PC-3 (cell line): ENCODE data around the gene LRP2BP. TPM values are rescaled to one million over a fixed set of nuclear protein-coding genes. Genes with fewer than 3 reads are reported as not detected.

Source experiments
- ATAC-seq: fragments of 200-7000 bp; cut with Tn5 transposase; 2 replicates; pipeline ENCODE4 v1.9.1; 2020; ENCODE audit warnings: mild to moderate bottlenecking, moderate library complexity
- BruUV-seq: library from RNA; stranded (reverse); fragments of 400-500 nt; replicated peaks from 2 replicates; lab custom pipeline; 2021; lab: Mats Ljungman, UMichigan
- CTCF ChIA-PET: fragments of 300-600 bp; sonication (Branson Sonifier 250); formaldehyde crosslinking; loops from one replicate; lab custom pipeline; 2022; ENCODE audit warnings: antibody characterized with exemption; lab: Charles Lee
- POLR2A ChIA-PET: fragments of 300-600 bp; sonication (Branson Sonifier 250); formaldehyde crosslinking; loops from one replicate; lab custom pipeline; 2022; ENCODE audit warnings: antibody characterized with exemption; ENCODE audit not compliant: unreplicated experiment; lab: Charles Lee
- DNase-seq: peaks from one replicate; pipeline ENCODE4 v3.0.0-alpha.2; 2015
- H2AFZ ChIP-seq: fragments of 300-600 bp; sonication (generic); 2 replicates; pipeline ENCODE4 v1.6.0; 2016; ENCODE audit warnings: antibody characterized with exemption, low read length
- H3F3A ChIP-seq: fragments of 300-600 bp; sonication (generic); one replicate; pipeline ENCODE4 v1.6.0; 2017; ENCODE audit warnings: antibody characterized with exemption, low read length, control low read depth, mild to moderate bottlenecking; ENCODE audit not compliant: unreplicated experiment
- H3K27ac ChIP-seq: fragments of 300-600 bp; sonication (generic); 2 replicates; pipeline ENCODE4 v1.5.1; 2016; ENCODE audit warnings: mild to moderate bottlenecking, low read length
- H3K27me3 ChIP-seq: fragments of 300-600 bp; sonication (generic); 2 replicates; pipeline ENCODE4 v1.6.1; 2016; ENCODE audit warnings: low read length, mixed read lengths
- H3K36me3 ChIP-seq: fragments of 300-600 bp; sonication (generic); 2 replicates; pipeline ENCODE4 v1.6.1; 2016; ENCODE audit warnings: low read depth, mixed run types, low read length, mixed read lengths
- H3K4me1 ChIP-seq: fragments of 300-600 bp; sonication (generic); 2 replicates; pipeline ENCODE4 v1.5.1; 2016; ENCODE audit warnings: low read length; ENCODE audit not compliant: insufficient read depth
- H3K4me2 ChIP-seq: fragments of 300-600 bp; sonication (generic); 2 replicates; pipeline ENCODE4 v1.6.0; 2016; ENCODE audit warnings: low read length
- H3K4me3 ChIP-seq: fragments of 300-600 bp; sonication (generic); 2 replicates; pipeline ENCODE4 v1.5.1; 2016; ENCODE audit warnings: mild to moderate bottlenecking, low read length, mixed read lengths
- H3K79me2 ChIP-seq: fragments of 300-600 bp; sonication (generic); 2 replicates; pipeline ENCODE4 v1.6.1; 2017; ENCODE audit warnings: low read length, mixed read lengths
- H3K9ac ChIP-seq: fragments of 300-600 bp; sonication (generic); 2 replicates; pipeline ENCODE4 v1.6.0; 2016; ENCODE audit warnings: mild to moderate bottlenecking, low read length
- H3K9me2 ChIP-seq: fragments of 300-600 bp; sonication (generic); replicated peaks from 2 replicates; pipeline ENCODE4 v1.6.1; 2016; ENCODE audit warnings: mixed run types, low read length, mixed read lengths
- H3K9me3 ChIP-seq: fragments of 300-600 bp; sonication (generic); 2 replicates; pipeline ENCODE4 v1.6.1; 2016; ENCODE audit warnings: low read length, mixed read lengths
- H4K20me1 ChIP-seq: fragments of 300-600 bp; sonication (generic); 2 replicates; pipeline ENCODE4 v1.6.1; 2016; ENCODE audit warnings: low read length, mixed read lengths
- EZH2 ChIP-seq: fragments of 300-600 bp; sonication (generic); IDR thresholded peaks from one replicate; pipeline ENCODE4 v1.6.1; 2017; ENCODE audit warnings: antibody characterized with exemption, mild to moderate bottlenecking, low read length; ENCODE audit not compliant: unreplicated experiment
- EZH2phosphoT487 ChIP-seq: fragments of 300-600 bp; sonication (generic); IDR thresholded peaks from 2 replicates; pipeline ENCODE4 v1.6.1; 2018; ENCODE audit warnings: mild to moderate bottlenecking, antibody characterized with exemption, low read length, borderline replicate concordance
- intact Hi-C: fragments of 100-400 bp; cut with micrococcal nuclease; formaldehyde crosslinking; loops from 2 replicates; pipeline ENCODE4 v1.9.0; 2023
- total RNA-seq: library from RNA; depleted of rRNA; stranded (reverse); fragments of >200 nt; gene quantifications from 2 replicates; pipeline ENCODE4 v1.2.3, GENCODE V29; 2014
- TF ChIP-seq, protein P1 (sequence below): fragments of 300-600 bp; sonication (generic); conservative IDR thresholded peaks from 2 replicates; pipeline ENCODE4 v1.5.1; 2017; ENCODE audit warnings: antibody characterized with exemption, low read depth, mild to moderate bottlenecking, low read length

LRP2BP gene
- total RNA-seq, 1 experiment from 2014 or later = 0.44 TPM

DNA sequence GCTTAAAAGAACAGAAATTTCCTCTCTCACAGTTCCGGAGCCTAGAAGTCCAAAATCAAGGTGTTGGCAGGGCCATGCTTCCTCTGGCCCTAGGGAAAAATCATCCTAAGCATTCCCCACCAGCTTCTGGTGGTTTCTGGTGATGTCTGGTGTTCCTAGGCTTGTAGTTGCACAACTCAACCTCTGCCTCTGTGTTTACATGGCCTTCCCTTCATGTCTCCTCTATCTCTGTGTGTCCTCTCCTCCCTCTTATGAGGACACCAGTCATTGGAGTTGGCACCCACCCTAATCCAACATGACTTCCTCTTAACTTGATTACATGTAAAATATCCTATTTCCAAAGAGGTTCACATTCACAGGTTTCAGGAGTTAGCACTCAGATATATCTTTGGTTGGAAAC lies 15.4 kb downstream of the LRP2BP start:
- H3K4me2 ChIP-seq = no peak overlapping the region
- no peak overlapping the region for H3K9ac ChIP-seq
- H2AFZ ChIP-seq = no peak overlapping the region
- no peaks in the 10 kb centered on the region for H3F3A ChIP-seq
- ATAC-seq (no peak), DNase-seq (no peak)
- intact Hi-C loops = no loop called here
- no peaks in the 10 kb centered on the region for H3K27me3 ChIP-seq
- H3K36me3 ChIP-seq = no peaks in the 10 kb centered on the region
- CTCF ChIA-PET = no interaction called here
- H3K9me2 ChIP-seq = no peaks in the 10 kb centered on the region
- no peaks in the 10 kb centered on the region for H3K79me2 ChIP-seq
- BruUV-seq = no TSS peak
- H3K9me3 ChIP-seq = no peaks in the 10 kb centered on the region
- POLR2A ChIA-PET = no interaction called here
- no peak overlapping the region for H3K27ac ChIP-seq
- no peak for TF ChIP-seq EZH2
- TF ChIP-seq, protein P1, sequence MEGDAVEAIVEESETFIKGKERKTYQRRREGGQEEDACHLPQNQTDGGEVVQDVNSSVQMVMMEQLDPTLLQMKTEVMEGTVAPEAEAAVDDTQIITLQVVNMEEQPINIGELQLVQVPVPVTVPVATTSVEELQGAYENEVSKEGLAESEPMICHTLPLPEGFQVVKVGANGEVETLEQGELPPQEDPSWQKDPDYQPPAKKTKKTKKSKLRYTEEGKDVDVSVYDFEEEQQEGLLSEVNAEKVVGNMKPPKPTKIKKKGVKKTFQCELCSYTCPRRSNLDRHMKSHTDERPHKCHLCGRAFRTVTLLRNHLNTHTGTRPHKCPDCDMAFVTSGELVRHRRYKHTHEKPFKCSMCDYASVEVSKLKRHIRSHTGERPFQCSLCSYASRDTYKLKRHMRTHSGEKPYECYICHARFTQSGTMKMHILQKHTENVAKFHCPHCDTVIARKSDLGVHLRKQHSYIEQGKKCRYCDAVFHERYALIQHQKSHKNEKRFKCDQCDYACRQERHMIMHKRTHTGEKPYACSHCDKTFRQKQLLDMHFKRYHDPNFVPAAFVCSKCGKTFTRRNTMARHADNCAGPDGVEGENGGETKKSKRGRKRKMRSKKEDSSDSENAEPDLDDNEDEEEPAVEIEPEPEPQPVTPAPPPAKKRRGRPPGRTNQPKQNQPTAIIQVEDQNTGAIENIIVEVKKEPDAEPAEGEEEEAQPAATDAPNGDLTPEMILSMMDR = no peak
- TF ChIP-seq EZH2phosphoT487 = no peak
- H4K20me1 ChIP-seq = no peaks in the 10 kb centered on the region
- peaks cover 13% of the 10 kb centered on the region for H3K4me1 ChIP-seq
- H3K4me3 ChIP-seq = no peak overlapping the region

DNA sequence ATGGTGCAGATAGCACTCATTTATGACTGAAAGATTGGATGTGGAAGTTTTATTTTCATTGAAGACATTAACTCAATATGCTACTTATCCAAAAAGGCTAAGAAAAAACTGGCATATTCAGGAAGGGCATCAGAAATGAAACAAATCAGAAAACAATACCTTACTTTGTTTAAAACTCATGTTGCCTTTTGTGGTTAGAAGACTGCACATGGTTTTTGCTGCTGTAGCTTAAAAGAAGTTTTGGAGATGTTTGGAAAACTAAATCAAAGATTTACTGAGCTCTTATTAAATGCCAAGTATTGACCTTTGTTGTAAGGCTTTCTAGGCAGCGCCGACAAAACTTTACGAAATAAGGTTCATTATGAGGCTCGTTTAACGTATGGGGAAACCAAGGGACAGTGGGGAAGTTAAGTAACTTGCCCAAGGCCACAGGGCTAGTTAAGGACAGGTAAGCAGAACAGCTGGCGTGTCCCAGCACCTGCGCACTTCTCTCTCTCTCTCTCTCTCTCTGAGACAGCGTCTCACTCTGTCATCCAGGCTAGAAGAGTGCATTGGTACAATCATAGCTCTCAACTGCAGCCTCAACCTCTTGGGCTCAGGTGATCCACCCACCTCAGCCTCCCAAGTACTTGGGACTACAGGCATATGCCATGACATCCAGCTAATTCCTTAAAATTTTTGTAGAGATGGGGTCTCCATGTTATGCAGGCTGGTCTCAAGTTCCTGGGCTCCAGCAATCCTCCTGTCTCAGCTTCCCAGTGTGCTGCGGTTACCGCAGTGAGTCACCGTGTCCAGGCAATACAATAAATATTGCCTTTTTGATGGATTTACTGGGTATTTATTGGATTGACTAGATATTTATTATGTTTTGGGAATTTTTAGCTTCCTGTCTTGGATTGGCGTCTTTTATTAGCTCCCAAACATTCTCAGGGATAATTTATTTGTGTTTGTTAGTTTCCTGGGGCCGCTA lies 16.1 kb downstream of the LRP2BP start:
- no peaks in the 10 kb centered on the region for H4K20me1 ChIP-seq
- no peak overlapping the region for H2AFZ ChIP-seq
- peaks cover 13% of the 10 kb centered on the region for H3K4me1 ChIP-seq
- ATAC-seq (no peak), DNase-seq (no peak)
- TF ChIP-seq, protein P1 = no peak
- TF ChIP-seq EZH2 (no peak), EZH2phosphoT487 (no peak)
- H3K27me3 ChIP-seq = no peaks in the 10 kb centered on the region
- H3K4me2 ChIP-seq = no peak overlapping the region
- no TSS peak for BruUV-seq
- H3K4me3 ChIP-seq = no peak overlapping the region
- ChIA-PET CTCF (no interaction called here), POLR2A (interaction anchor here (0.5 kb wide), 1 partner anchor 52 kb away, joined by 5 read pairs; no protein-coding TSS in a partner anchor)
- H3F3A ChIP-seq = no peaks in the 10 kb centered on the region
- H3K79me2 ChIP-seq = no peaks in the 10 kb centered on the region
- H3K9me3 ChIP-seq = no peaks in the 10 kb centered on the region
- intact Hi-C loops = no loop called here
- H3K27ac ChIP-seq = no peak overlapping the region
- H3K36me3 ChIP-seq = no peaks in the 10 kb centered on the region
- H3K9me2 ChIP-seq = no peaks in the 10 kb centered on the region
- H3K9ac ChIP-seq = no peak overlapping the region

DNA sequence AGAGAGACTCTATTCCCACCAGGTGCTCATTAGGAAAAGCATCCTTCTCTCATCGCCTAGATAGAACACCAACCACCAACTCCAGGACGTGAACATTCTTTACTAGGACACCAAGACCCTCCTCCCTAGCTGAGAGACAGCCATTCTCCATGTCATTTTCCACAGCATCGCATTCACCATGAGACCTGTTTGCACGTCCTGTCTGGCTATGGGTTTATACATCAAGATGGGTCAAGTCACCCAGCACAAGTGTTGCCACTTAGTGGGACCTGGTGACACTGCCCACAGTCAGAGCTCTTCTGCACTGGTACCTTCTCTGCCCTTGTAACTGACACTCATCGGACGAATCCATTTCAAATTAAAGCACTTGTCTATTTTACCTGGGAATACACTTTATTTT lies 17.5 kb downstream of the LRP2BP start:
- no peak overlapping the region for H3K4me2 ChIP-seq
- DNase-seq (no peak), ATAC-seq (no peak)
- H3K27me3 ChIP-seq = no peaks in the 10 kb centered on the region
- no peak overlapping the region for H3K9ac ChIP-seq
- H3K9me2 ChIP-seq = no peaks in the 10 kb centered on the region
- H3K79me2 ChIP-seq = no peaks in the 10 kb centered on the region
- CTCF ChIA-PET = no interaction called here
- H3K4me1 ChIP-seq = peaks cover 3% of the 10 kb centered on the region; the same call in 1 of the 2 replicates
- intact Hi-C loops = no loop called here
- no peaks in the 10 kb centered on the region for H3K36me3 ChIP-seq
- no TSS peak for BruUV-seq
- POLR2A ChIA-PET = no interaction called here
- H3K27ac ChIP-seq = no peak overlapping the region
- no peaks in the 10 kb centered on the region for H3K9me3 ChIP-seq
- H2AFZ ChIP-seq = no peak overlapping the region
- no peaks in the 10 kb centered on the region for H4K20me1 ChIP-seq
- no peak overlapping the region for H3K4me3 ChIP-seq
- TF ChIP-seq EZH2 (no peak), EZH2phosphoT487 (no peak)
- TF ChIP-seq, protein P1 = no peak
- H3F3A ChIP-seq = no peaks in the 10 kb centered on the region
